ENCODE results near the gene GVQW3.

GRCh38 chr11:76419896-76420295, 38.8 kb downstream of the GVQW3 start:
- TF ChIP-seq CTCF (IDR thresholded peaks at IDR 0.05) = peak in 1 of 6 experiments; percentile 10
- no peak for TF ChIP-seq POLR2A (IDR thresholded peaks at IDR 0.05)

All from thyroid gland (tissue), 4 donors.